Stimulated activated CD4-positive, alpha-beta T cell treated with anti-CD3 and anti-CD28 coated beads, Interleukin-12 subunit alpha, Interleukin-12 subunit beta, amount 100 ng/mL, for 24 hours (primary cell): ENCODE results near the gene SIAE.
A peak's percentile ranks its signal among the peaks of the same experiment; 100 is the strongest.
"Not testable (repeated sequence)": the region's sequence is repeated elsewhere in the genome, so short reads cannot be mapped to it uniquely, and the experiment has no call there.

Experiments
- DNase-seq, 2 experiments: peaks; one replicate each; pipeline ENCODE4 v3.0.0-alpha.2; 2020; ENCODE audit warnings: low read depth in 2 of 2

Gene SIAE

GRCh38 chr11:124625504-124626168, 47.9 kb downstream of the SIAE start:
- DNase-seq: no peak

- no peak for DNase-seq
These were observed 49.5 kb downstream of the SIAE start for GRCh38 chr11:124623861-124624525.

GRCh38 chr11:124622531-124623451, 50.7 kb downstream of the SIAE start, which contains the start of gene TBRG1:
TSS of gene TBRG1 (plus strand) at chr11:124622864. CDS start at chr11:124623084, 220 bp downstream.
- DNase-seq: peak; percentile 67 to 78

- DNase-seq: no peak
These were observed 54.7 kb downstream of the SIAE start for GRCh38 chr11:124618863-124619262.

GRCh38 chr11:124612567-124613246, 60.8 kb downstream of the SIAE start:
- DNase-seq: no peak

- no peak for DNase-seq
These were observed 61.5 kb downstream of the SIAE start for GRCh38 chr11:124612045-124612444.

GRCh38 chr11:124611064-124611463, 62.5 kb downstream of the SIAE start, which contains the start of gene PANX3:
TSS of gene PANX3 (plus strand) at chr11:124611428. CDS start at chr11:124611557, 129 bp downstream.
- DNase-seq: no peak

GRCh38 chr11:124610295-124610694, 63.2 kb downstream of the SIAE start:
- no peak for DNase-seq

GRCh38 chr11:124608147-124608546, 65.4 kb downstream of the SIAE start:
- DNase-seq: no peak

GRCh38 chr11:124605719-124606118, 67.8 kb downstream of the SIAE start:
- no peak for DNase-seq

- not testable (repeated sequence) for DNase-seq
These were observed 70.8 kb downstream of the SIAE start for GRCh38 chr11:124602723-124603122.

GRCh38 chr11:124602193-124602592, 71.3 kb downstream of the SIAE start:
- DNase-seq: no peak

GRCh38 chr11:124600621-124601320, 72.8 kb downstream of the SIAE start:
- DNase-seq: no peak

GRCh38 chr11:124597626-124598025, 75.9 kb downstream of the SIAE start:
- DNase-seq: no peak

GRCh38 chr11:124595302-124595701, 78.2 kb downstream of the SIAE start:
- DNase-seq: no peak

- no peak for DNase-seq
These were observed 80.9 kb downstream of the SIAE start for GRCh38 chr11:124592627-124593026.

GRCh38 chr11:124591430-124591829, 82.1 kb downstream of the SIAE start:
- no peak for DNase-seq

- peak in 1 of 2 experiments; percentile 40 for DNase-seq
These were observed 87.2 kb downstream of the SIAE start for GRCh38 chr11:124586238-124586860.

GRCh38 chr11:124584681-124585372, 88.7 kb downstream of the SIAE start:
- no peak for DNase-seq

- DNase-seq: no peak
These were observed 89.8 kb downstream of the SIAE start for GRCh38 chr11:124583781-124584180.
